K562 (cell line): Measurements from ENCODE around the gene TANGO6. TPM values are rescaled to one million over a fixed set of nuclear protein-coding genes. Genes with fewer than 3 reads are reported as not detected.

Experiments
- ATAC-seq: fragments of 200-7000 bp; cut with Tn5 transposase; 3 replicates; pipeline ENCODE4 v1.9.1; 2020; ENCODE audit warnings: moderate library complexity
- BruUV-seq: library from RNA; stranded (reverse); fragments of 400-500 nt; replicated peaks from 2 replicates; lab custom pipeline; 2021; lab: Mats Ljungman, UMichigan
- CTCF ChIA-PET: fragments of 300-600 bp; formaldehyde crosslinking; extraction: SDS; loops from one replicate; lab custom pipeline; 2021; ENCODE audit warnings: low intra/inter-chr PET ratio; lab: Yijun Ruan, JAX
- POLR2A ChIA-PET: fragments of 300-600, 350-650 bp; sonication (Branson Sonifier 250); formaldehyde crosslinking; extraction: SDS; loops from one replicate; lab custom pipeline; 2021; ENCODE audit warnings: antibody characterized with exemption, inconsistent platforms; lab: Yijun Ruan, JAX
- DNase-seq, 4 experiments: peaks; one replicate each; pipeline versions ENCODE4 v3.0.0 to v3.0.0-alpha.2; 2011 to 2018; ENCODE audit warnings: low spot score in 3 of 4, mixed read lengths in 3 of 4; ENCODE audit errors: extremely low read depth in 1 of 4
- FAIRE-seq: peaks from 2 replicates; lab custom pipeline; 2011; peaks lifted over from hg19 to GRCh38; lab: Jason Lieb, UNC
- H2AFZ ChIP-seq: 2 replicates; pipeline ENCODE4 v1.6.0; 2011; ENCODE audit warnings: low read depth, low read length, control low read depth, inconsistent platforms
- H3K27ac ChIP-seq: fragments of 200-600 bp; 3 replicates; pipeline ENCODE4 v1.8.0; 2011; ENCODE audit warnings: low read depth, mild to moderate bottlenecking, control low read depth, inconsistent platforms, low read length, moderate library complexity, mixed read lengths; ENCODE audit errors: extremely low read depth
- H3K27me3 ChIP-seq, 2 experiments: fragments of 300-600 bp in 1 of 2; 2 replicates in 1 of 2; 3 replicates in 1 of 2; pipeline versions ENCODE4 v1.6.0 to v1.8.0; 2011; ENCODE audit warnings: inconsistent platforms in 2 of 2, low read length in 2 of 2, mild to moderate bottlenecking in 1 of 2, mixed read lengths in 1 of 2, moderate library complexity in 1 of 2; ENCODE audit not compliant: control insufficient read depth in 2 of 2, insufficient read depth in 2 of 2
- H3K36me3 ChIP-seq: fragments of 300-600 bp; 3 replicates; pipeline ENCODE4 v1.8.0; 2011; ENCODE audit warnings: mild to moderate bottlenecking, low read length, inconsistent platforms; ENCODE audit not compliant: control insufficient read depth, insufficient read depth
- H3K4me1 ChIP-seq, 2 experiments: fragments of 200-600 bp in 1 of 2; replicated peaks in 1 of 2; 2 replicates in 1 of 2; 3 replicates in 1 of 2; pipeline versions ENCODE4 v1.5.1 to v1.8.0; 2011; ENCODE audit warnings: inconsistent platforms in 2 of 2, low read length in 2 of 2, mild to moderate bottlenecking in 1 of 2, mixed read lengths in 1 of 2, moderate library complexity in 1 of 2; ENCODE audit not compliant: control insufficient read depth in 2 of 2, insufficient read depth in 2 of 2
- H3K4me2 ChIP-seq: 2 replicates; pipeline ENCODE4 v1.6.1; 2011; ENCODE audit warnings: low read length, control low read depth, inconsistent platforms, mixed read lengths; ENCODE audit not compliant: insufficient read depth
- H3K4me3 ChIP-seq: fragments of 200-600 bp; sonication (generic), shearing (Covaris generic); 2 replicates; pipeline ENCODE4 v1.5.1; 2016; ENCODE audit warnings: control low read depth, inconsistent platforms
- H3K79me2 ChIP-seq: fragments of 200-600 bp; 3 replicates; pipeline ENCODE4 v1.8.0; 2011; ENCODE audit warnings: low read length, inconsistent platforms; ENCODE audit not compliant: control insufficient read depth, insufficient read depth
- H3K9ac ChIP-seq, 2 experiments: 2 replicates each; pipeline versions ENCODE4 v1.6.0 to v1.6.1; 2011; ENCODE audit warnings: low read depth in 2 of 2, low read length in 2 of 2, control low read depth in 1 of 2, inconsistent platforms in 1 of 2, mild to moderate bottlenecking in 1 of 2, mixed read lengths in 1 of 2; ENCODE audit not compliant: insufficient read depth in 1 of 2
- H3K9me1 ChIP-seq: one replicate; pipeline ENCODE4 v1.6.0; 2011; ENCODE audit warnings: inconsistent platforms, mild to moderate bottlenecking, low read length, moderate library complexity; ENCODE audit not compliant: control insufficient read depth, insufficient read depth
- H3K9me3 ChIP-seq: replicated peaks from 2 replicates; pipeline ENCODE4 v1.5.1; 2011; ENCODE audit warnings: low read depth, low read length, inconsistent platforms; ENCODE audit not compliant: control insufficient read depth, insufficient read depth
- H4K20me1 ChIP-seq: replicated peaks from 2 replicates; pipeline ENCODE4 v1.6.1; 2011; ENCODE audit warnings: low read length, inconsistent platforms, mixed read lengths; ENCODE audit not compliant: control insufficient read depth, insufficient read depth
- ATF1 ChIP-seq, 2 experiments: fragments of 450-650 bp in 1 of 2; IDR thresholded peaks; 2 replicates each; pipeline ENCODE4 v1.6.1; 2016; ENCODE audit warnings: missing compliant biosample characterization in 1 of 2, missing genetic modification characterization in 1 of 2
- CREM ChIP-seq: IDR thresholded peaks from 2 replicates; pipeline ENCODE4 v1.6.1; 2014; ENCODE audit warnings: antibody characterized with exemption, low read depth
- EGR1 ChIP-seq: fragments of 450-650 bp; conservative IDR thresholded peaks from 2 replicates; pipeline ENCODE4 v1.6.1; 2017; ENCODE audit warnings: mild to moderate bottlenecking
- GATA2 ChIP-seq: sonication (generic); formaldehyde crosslinking; IDR thresholded peaks from 2 replicates; pipeline ENCODE4 v1.4.0; 2020; ENCODE audit warnings: mild to moderate bottlenecking, missing genetic modification reagents
- WGBS: fragments of 100-300 bp; shearing (Covaris generic); methylation state at CpG from one replicate; pipeline ENCODE4 v1.1.6; 2016; ENCODE audit warnings: low coverage, mixed read lengths; ENCODE audit not compliant: insufficient coverage; ENCODE audit errors: missing lambda C conversion rate; 5-methylcytosine and 5-hydroxymethylcytosine counted together
- in situ Hi-C: fragments of 300-500 bp; cut with MboI; formaldehyde crosslinking; loops from 4 replicates; pipeline ENCODE4 v1.15.0; 2018; ENCODE audit warnings: inconsistent platforms, mixed read lengths
- intact Hi-C: fragments of 100-400 bp; cut with micrococcal nuclease; formaldehyde crosslinking; loops from 2 replicates; pipeline ENCODE4 v1.14.2; 2022
- polyA plus RNA-seq, 8 experiments: library from polyadenylated mRNA; depleted of rRNA in 4 of 8; stranded (reverse) in 5 of 8; unstranded in 3 of 8; fragments of >200 nt; fragmentation: Nextera tagmentation in 2 of 8; fragmentation: Illumina TruSeq in 1 of 8; extraction: Ambion mirVana in 2 of 8; extraction: Trizol in 1 of 8; gene quantifications; 2 replicates each; pipeline versions ENCODE4 v1.2.1 to v1.2.3, GENCODE V29; 2011 to 2014; ENCODE audit warnings: inconsistent platforms in 1 of 8, missing spikeins in 1 of 8
- total RNA-seq, 7 experiments: library from RNA; depleted of rRNA in 6 of 7; stranded (reverse); fragments of >200 nt in 6 of 7; fragmentation: Illumina TruSeq in 2 of 7; extraction: Trizol in 2 of 7; gene quantifications; 2 replicates each; pipeline versions ENCODE4 v1.2.1 to v1.2.3, GENCODE V29; 2011 to 2021; ENCODE audit warnings: low replicate concordance in 1 of 7
- TF ChIP-seq, protein P1 (sequence below), 3 experiments: IDR thresholded peaks in 2 of 3; conservative IDR thresholded peaks in 1 of 3; 2 replicates each; pipeline ENCODE4 v1.5.1; 2011 to 2012; ENCODE audit warnings: low read length in 3 of 3, mild to moderate bottlenecking in 3 of 3, control low read depth in 2 of 3, improper control_type of control experiment in 1 of 3, inconsistent platforms in 1 of 3, low read depth in 1 of 3, mixed read lengths in 1 of 3, moderate library complexity in 1 of 3; ENCODE audit not compliant: insufficient read depth in 2 of 3

TANGO6 gene
- total and polyA plus RNA-seq, 9 of the 15 experiments (the other 6 are each of a cell fraction or from before 2014, with no cell fraction given): 1.6 to 15.2 (median 9.6) TPM

- Histone ChIP-seq H2AFZ (peak overlapping the region; percentile 73), H3K79me2 (no peaks in the 10 kb centered on the region), H3K27ac (peak overlapping the region; percentile 74), H4K20me1 (no peaks in the 10 kb centered on the region), H3K9ac (peak overlapping the region in 1 of 2 experiments; percentile 27; a peak in 2 of 4 replicates), H3K36me3 (no peaks in the 10 kb centered on the region), H3K4me2 (peak overlapping the region; percentile 45), H3K4me3 (no peak overlapping the region), H3K9me1 (no peaks in the 10 kb centered on the region), H3K9me3 (no peaks in the 10 kb centered on the region), H3K27me3 (no peaks in the 10 kb centered on the region), H3K4me1 (peaks cover 16 to 42% of the 10 kb centered on the region in 2 experiments)
- no TSS peak for BruUV-seq
- ChIA-PET POLR2A (interaction anchor here (0.6 to 0.9 kb wide), 2 partner anchors 13 to 871 kb away, joined by 3 to 5 read pairs; no protein-coding TSS in a partner anchor), CTCF (no interaction called here)
- peak; percentile 37 to 57 (median 42) for DNase-seq
- in situ Hi-C loops: no loop called here
- no peak for FAIRE-seq
- TF ChIP-seq GATA2 (no peak), CREM (0 out of 2 replicates have a peak, but pooled peaks have one; percentile 17), EGR1 (peak; percentile 42), ATF1 (CRISPR knock-in tag; IDR thresholded peaks at IDR 0.05) (no peak), ATF1 (tag; IDR thresholded peaks at IDR 0.05) (peak; percentile 63)
- TF ChIP-seq, protein P1, sequence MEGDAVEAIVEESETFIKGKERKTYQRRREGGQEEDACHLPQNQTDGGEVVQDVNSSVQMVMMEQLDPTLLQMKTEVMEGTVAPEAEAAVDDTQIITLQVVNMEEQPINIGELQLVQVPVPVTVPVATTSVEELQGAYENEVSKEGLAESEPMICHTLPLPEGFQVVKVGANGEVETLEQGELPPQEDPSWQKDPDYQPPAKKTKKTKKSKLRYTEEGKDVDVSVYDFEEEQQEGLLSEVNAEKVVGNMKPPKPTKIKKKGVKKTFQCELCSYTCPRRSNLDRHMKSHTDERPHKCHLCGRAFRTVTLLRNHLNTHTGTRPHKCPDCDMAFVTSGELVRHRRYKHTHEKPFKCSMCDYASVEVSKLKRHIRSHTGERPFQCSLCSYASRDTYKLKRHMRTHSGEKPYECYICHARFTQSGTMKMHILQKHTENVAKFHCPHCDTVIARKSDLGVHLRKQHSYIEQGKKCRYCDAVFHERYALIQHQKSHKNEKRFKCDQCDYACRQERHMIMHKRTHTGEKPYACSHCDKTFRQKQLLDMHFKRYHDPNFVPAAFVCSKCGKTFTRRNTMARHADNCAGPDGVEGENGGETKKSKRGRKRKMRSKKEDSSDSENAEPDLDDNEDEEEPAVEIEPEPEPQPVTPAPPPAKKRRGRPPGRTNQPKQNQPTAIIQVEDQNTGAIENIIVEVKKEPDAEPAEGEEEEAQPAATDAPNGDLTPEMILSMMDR (IDR thresholded peaks at IDR 0.05 in 2 of 3, conservative IDR thresholded peaks at IDR 0.05 in 1 of 3; ENCODE audit: insufficient read depth in 2 of 3, low read depth in 1 of 3, low read length in 3 of 3): no peak
- ATAC-seq: peak; percentile 34
- intact Hi-C loops: loop anchor here (5.0 to 10.0 kb wide), 2 partner anchors 121 to 141 kb away; partner anchors contain the start of genes HAS3 and TANGO6
- 37% methylated on average over 2 of the region's 2 CpGs for WGBS
These were observed 142.5 kb downstream of the TANGO6 start for GRCh38 chr16:68985855-68986254.
